D721Med (cell line): ENCODE measurements around the gene SOX12.
"Not testable (repeated sequence)": the region's sequence is repeated elsewhere in the genome, so short reads cannot be mapped to it uniquely, and the experiment has no call there.

ENCODE experiments used
- DNase-seq: peaks from one replicate; pipeline ENCODE4 v3.0.0; 2011; ENCODE audit warnings: low spot score; ENCODE audit not compliant: insufficient read length
- FAIRE-seq: peaks from 2 replicates; lab custom pipeline; 2011; peaks lifted over from hg19 to GRCh38; lab: Jason Lieb, UNC
- CTCF ChIP-seq: IDR thresholded peaks from 2 replicates; pipeline ENCODE4 v1.5.1; 2012; ENCODE audit warnings: mild to moderate bottlenecking, control low read depth; ENCODE audit not compliant: insufficient read depth; ENCODE audit errors: missing control alignments

SOX12 gene

GRCh38 chr20:373171-373890, 48.0 kb downstream of the SOX12 start:
- no peak for TF ChIP-seq CTCF
- DNase-seq (no peak), FAIRE-seq (no peak)

DNA sequence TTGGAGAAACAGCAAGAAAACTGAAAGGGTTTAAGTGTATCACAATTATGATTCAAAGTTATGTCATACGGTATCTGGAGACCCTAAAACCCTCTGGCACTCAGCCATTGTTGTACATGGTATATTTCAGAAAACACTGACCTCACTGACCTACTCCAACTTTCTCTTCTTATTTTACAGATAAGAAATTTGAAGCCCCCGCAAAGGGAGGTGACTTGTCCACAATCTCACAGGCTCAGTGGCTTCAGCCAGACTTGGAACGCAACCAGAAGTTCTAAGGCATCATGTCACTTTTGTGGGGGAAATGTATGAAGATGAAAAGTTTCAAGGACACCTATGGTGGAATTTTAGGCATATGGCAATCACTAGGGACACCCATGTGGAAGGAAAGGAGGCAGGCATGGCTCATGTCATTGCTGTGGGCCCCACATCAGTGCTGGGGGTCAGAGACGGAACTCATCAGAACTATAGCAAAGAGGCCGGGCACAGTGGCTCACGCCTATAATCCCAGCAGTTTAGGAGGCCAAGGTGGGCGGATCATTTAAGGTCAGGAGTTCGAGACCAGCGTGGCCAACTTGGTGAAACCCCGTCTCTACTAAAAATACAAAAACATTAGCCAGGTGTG, 50.0 kb downstream of the SOX12 start:
- DNase-seq (no peak), FAIRE-seq (no peak)
- TF ChIP-seq CTCF: no peak

DNA sequence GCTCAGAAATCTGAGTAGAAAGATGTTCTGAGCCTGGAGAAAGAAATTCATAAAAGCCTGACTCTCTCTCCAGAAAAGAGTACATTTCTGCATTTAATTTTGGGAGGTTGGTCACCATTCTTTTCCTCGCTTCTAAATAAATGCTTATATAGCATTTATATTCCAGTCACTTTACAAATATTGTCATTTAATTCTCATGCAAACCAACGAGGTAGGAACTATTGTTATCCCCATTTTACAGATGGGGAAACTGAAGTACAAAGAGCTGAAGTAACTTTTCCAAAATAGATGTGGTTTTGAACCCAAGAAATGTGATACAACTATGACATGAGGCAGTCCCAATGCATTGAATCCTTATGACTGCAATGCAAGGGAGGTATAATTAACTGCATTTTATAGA, 50.7 kb downstream of the SOX12 start:
- DNase-seq: no peak
- no peak for FAIRE-seq
- TF ChIP-seq CTCF: no peak

GRCh38 chr20:376750-377149, 51.4 kb downstream of the SOX12 start:
- no peak for TF ChIP-seq CTCF
- no peak for DNase-seq
- no peak for FAIRE-seq

GRCh38 chr20:377578-377977, 52.2 kb downstream of the SOX12 start:
- FAIRE-seq, DNase-seq: not testable (repeated sequence)

GRCh38 chr20:378961-379336, 53.6 kb downstream of the SOX12 start:
- DNase-seq: no peak
- no peak for FAIRE-seq
- TF ChIP-seq CTCF: no peak
